CD4-positive, alpha-beta T cell treated with Interleukin-2 at 100 ng/mL for 4 hours (primary cell): ENCODE data around the gene TTC28.

Source experiments
- DNase-seq: peaks from one replicate; pipeline ENCODE4 v3.0.0-alpha.2; 2020; ENCODE audit warnings: low spot score

The TTC28 gene

DNA sequence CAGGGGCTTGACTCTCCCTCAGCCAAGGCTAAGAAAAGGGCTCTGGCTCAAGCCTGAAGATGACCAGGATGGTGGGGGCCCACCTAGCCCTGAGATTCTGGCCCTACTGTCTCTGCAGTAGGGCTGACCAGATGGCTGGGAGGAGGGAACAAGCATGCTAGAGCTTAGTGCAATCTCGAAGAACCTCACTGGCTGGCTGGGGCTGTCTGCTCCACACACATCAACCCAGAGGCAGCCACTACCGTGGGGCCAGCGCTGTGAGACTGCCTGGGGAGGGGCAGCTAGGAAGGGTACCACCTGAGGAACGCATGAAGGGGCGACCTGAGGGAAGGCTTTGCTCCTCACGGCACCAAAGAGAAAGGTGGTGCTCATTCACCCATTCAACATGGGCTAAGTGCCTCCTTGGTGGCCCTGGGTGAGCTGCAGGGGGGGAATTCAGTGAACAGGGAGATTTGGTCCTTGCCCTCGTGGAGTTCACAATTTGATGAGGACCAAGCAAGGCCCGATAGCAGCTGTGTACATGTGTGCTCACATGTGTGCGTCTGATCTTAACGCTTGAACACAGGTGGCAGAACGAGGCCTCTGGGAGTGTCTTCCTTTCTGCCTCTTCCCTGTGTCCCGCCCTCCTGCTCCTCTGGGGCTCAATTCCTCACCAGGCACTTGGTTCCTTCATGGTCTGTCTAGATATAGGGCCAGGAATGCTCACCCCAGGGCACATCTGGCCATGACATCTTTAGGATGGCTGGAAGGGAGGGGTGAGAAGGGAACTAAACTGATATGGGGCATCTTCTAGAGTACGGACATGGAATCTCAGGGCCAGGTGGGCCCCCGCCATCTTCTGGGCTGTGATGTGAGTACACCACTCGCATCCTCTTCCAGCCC is 658.3 kb downstream of the TTC28 start:
- no peak for DNase-seq

DNA sequence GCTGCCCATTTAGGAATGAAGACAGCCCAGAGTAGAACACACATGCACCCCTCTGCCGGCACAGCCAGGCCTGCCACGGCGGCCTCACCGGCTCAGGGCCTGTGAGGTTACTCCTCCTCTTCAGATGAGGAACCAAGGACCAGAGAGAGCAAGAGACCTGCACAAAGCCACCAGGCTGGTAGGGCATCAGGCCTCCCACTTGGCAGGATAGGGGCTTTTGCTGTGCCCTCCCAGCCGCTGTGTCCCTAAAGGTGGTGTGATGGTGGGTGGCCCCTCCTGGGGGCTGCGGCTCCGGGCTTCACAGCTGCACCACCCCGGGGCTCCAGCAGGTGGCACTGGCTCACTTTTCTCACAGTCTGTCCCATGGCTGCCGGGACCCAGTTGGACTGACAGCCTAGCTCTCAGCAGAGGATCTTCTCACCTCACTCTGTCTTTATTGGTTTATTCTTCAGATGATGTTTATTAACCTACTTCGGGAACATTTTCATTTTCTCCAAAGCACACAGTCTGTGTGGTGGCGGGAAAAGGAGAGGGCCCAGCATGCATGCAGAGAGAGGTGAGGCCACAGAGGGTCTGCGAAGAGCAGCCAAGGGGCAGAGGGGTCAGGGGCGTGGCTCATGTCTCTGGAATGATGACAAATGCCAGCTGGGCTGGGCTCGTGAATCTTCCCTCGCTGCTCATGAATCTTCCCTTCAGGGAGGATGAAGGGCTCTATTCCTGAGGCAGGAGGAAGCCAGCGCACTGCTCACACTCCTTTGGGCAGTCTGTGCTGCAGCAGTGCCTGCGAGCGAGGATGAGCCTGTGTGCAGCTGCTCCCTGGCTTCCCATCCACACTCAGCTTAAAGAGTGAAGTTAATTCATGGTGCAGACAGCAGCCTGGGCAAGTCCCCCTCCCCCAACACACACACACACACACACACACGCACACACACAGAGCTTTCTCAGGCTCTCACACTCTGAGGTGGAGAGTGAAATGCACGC is 659.5 kb downstream of the TTC28 start:
- peak; percentile 50 for DNase-seq

DNA sequence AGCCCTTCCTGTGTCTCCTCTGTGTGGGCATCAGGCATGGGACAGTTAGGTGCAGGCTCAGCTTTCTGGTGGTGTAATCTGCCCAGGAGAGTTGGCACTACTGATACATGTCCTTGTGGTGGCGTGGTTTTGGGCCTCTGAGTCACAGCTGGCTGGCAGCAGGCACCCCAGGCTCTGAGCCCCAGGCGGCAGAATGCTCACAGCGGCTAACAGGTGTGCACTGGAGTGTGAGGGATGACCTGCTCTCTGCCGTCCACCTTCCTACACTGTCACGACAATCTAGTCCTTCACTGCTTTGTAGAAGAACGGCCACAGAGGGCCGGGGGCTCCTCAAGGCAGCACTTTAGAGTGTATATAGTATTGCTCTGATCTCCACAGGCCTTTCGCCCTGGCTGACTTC is 660.3 kb downstream of the TTC28 start:
- no peak for DNase-seq

DNA sequence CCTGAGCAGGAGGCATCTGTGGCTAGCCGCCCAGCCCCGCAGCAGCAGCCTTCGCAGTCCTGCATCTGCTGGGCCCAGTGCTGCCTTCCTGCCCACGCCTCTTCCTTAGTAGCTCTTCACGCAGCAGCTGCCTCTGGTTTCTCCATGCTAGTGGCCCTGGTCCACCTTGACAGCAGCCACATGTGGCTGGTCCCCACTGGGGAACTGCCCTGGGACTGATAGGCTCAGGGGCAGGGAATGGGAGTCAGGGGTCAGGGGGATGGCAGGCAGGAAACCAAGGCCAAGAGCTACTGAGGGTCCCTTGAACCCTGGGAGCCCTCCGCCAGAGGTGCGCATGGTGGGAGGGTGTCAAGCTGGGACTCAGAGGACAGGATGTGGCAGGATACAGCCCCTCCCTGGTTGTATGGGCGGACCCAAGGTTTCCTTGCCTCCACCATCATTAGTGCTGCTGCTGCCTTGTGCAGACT is 661.1 kb downstream of the TTC28 start:
- no peak for DNase-seq

DNA sequence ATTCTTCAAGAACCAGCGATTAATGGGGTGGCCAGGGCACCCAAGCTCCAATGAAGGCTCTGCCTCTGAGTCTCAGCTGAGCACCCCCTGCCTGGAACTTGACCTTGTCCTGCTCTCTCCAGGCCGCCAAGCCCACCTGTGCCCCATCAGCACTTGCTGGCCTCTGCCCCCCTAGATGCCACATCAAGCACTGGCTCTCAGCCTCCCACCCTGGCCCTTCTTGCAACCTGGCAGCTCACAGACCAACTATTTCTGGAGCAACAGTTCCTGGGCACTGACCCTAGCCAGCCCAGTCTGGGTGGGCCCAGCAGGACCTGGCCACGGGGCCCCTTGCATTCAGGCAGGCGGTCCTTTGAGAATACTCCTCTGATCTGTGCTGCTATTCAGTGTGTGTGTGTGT is 661.8 kb downstream of the TTC28 start:
- no peak for DNase-seq

DNA sequence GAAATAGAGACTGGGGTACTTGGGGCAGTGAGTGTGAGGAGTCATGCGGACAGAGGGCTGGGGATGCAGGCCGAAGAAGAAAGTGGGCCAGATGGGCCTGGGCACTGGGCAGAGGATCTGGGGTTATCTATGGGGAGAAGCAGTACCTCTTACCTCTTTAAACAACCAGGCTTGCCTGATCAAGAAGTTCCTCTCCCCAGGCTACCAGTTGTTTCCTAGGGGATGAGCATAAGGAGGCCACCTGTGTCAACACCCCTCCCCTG is 662.2 kb downstream of the TTC28 start:
- no peak for DNase-seq

DNA sequence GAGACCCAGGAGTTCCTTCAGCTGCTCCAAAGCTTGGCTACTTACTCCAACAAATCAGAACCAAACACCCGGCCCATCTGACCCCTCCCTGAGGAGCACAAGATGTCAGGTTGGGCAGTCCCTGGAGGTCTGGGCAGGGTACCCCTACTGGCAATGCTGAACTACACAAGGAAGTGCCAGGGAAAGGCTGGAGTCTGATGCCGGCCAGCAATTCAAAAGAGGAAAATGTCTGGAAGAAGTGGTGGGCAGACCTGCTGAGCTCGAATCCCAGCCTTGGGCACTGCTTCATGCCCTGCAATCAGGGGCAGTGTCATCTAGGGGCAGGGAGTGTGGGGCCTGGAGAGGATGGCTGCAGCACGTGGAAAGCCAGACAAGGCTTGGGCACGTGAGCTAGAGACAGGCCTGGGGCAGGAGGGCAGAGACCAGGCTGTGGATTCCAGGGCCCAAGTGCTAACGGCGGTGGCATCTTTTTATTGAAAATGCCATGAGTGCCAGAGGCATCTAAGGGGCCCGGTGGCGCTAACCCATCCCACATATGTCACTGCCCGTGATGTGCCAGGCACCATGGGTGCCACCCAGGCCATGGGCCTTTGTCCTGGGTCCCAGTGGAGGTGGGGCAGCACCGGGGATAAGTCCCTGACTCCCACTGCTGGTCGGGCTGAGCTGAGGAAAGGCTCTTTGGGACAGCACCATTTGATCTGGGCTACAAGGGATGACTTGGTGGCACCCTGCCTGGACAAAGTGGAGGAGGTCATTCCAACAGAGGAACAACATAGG is 662.7 kb downstream of the TTC28 start:
- no peak for DNase-seq

DNA sequence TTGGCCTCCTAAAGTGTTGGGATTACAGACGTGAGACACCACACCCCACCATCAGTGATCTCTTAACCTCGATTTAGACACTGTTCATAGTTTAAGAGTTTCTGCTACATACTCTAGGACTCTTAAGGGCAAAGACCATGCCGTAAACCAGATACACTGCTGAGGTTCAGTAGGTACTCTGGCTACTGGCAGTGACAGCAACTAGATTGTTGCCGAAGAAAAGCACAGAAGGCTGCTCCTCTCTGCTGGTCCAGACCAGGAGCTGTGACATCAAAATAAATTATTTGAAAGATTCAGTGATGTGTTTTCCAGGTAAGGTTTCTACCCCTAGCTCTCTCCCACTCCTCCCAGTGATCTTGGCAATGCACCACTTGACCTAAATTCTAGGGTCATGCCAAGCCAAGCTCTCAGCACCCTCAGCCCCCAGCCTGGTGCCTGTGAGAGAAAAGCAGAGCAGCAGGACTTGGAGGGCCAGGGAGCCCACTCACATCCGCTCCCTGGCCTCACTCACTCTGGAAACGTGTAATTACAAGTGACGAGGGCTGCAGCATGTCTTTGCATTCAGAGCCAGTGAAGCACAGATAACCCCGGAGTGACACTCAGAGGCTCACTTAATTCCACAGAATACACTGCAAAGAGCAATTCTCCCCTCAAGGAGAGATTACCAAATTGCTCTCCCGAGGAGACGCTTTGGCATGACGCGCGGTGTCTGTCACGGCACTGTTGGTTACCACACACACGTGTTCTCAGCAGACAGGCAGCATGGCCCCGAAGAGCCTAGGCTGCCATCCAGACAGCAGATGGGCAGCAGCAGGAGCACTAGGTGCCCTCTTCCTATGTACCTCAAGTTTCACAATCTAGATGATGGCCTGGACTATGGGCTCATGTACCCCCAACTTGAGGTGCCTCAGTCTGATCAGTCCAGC is 663.7 kb downstream of the TTC28 start:
- no peak for DNase-seq

DNA sequence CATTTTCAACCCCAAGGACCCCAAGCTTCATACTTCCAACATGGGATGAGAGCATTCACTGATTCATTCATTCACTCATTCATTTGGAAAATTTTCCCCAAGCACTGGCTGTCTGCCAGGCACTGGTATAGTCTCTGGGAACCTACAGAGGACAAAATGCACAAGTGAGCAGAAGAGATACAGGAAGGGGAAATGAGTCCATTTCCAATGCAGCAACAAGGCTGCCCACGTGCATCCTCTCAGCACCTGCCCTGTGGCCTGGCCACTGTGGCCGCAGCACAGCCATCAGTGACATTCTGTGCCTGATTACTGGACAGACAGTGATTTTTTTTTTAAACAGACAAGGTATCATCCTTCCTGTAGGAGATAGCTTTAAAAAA is 664.6 kb downstream of the TTC28 start:
- no peak for DNase-seq

DNA sequence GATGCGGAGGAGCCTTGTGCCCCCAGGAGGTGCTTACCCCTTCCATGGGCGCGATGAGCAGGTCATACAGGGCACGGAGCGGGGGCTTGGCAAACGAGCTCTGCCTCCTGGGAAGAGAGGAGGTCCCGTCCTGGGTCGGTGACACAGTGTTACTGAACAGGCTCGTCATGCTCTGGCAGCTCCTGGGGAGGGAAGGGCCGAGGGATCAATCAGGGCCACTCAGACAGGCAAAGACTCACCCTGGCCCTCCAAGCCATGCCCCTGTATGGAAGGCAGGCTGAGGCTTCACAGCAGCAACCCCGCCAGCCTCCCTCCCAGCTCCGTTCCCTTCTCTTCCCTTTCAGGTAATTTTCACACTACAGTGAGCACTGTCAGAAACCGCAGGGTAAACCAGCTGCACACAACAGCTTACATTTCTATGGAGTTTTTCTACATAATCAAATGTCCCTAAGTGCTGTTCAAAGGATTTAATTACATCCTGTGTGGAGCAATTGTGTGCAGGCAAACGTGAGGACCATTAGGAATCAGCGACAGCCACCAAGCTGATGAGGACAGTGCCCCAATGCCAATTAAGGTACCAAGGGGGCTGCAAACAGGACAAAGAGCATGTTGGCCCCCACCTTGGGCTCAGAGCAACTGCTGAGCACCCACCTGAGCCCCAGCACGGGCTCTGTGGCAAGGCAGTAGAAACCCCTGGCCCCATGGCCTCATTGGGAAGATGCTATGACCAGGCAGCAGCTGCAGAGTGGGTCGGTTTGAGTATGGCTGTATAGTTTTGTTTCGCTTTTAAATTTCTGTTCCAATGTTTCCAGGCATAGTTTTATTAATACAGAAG is 665.2 kb downstream of the TTC28 start:
- DNase-seq, result no peak

DNA sequence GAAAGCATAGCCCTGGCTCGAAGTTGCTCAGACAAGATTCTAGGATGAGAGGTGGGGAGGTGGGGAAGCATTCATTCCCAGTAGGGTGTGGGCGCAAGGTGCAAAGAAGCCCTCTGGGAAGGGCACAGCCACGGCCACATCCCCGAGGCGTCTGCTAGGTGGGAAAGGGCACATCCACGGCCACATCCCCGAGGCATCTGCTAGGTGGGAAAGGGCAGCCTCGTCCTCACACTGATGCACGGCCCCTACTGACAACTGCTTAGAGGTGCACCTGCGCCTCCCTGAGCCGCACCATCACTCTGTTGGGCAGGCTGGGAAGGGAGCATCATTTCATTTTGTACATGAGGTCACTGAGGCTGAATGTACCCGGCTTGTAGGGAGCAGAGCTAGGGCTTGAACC is 666.0 kb downstream of the TTC28 start:
- no peak for DNase-seq

DNA sequence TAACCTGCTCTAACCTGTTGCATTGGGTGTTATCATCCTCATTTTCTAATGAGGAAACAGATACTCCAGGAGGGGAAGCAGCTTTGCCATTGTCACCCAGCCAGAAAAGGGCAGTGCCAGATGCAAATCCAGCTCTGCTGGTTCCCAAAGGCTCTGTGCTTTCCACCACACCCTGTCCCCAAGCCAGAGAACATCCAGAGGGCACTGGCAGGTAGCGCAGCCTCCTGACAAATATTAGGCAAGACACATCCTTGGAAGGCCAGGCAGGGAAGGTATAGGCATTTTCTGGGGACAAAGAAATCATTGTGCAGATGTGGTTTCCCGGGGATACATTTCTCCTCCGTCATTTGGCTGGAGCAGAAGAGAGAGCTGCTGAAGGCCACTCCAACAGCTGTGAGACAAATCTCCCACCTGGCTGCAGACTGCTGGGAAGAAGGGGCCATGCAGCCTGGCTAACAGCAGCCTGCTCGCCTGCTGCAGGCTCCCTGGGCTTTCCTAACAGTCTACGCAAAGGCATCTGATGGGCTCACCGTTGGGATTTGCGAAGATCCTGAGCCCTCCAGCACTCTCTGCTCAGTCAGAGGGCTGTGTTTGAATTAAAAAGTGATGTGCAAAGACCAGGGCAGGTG is 666.7 kb downstream of the TTC28 start:
- no peak for DNase-seq

DNA sequence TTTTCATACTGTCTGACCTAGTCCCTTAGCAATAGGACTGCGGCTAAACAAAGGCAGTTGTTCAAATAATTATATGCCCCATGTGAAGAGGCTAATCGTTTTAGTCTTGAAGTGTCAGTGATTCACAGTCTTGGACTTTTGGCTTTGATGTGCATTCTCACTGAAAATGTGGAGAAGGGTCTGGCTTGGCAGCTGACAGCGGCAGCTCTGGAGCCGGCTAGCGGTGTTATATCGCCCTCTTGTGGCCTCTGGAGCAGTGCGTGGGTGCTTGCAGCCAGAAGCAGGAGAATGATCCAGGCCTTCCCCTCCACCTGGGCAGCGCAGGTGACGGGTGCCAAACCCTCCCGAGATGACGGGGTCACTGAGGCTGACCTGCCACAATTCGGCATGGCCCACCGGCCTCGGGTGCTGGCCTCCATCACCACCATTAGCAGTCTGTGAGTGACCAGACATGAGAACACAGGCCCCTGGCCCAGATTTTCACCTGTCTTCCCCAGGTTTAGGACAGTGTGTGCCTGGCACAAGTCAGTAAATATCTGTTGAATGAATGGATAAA is 670.3 kb downstream of the TTC28 start:
- peak; percentile 70 for DNase-seq

DNA sequence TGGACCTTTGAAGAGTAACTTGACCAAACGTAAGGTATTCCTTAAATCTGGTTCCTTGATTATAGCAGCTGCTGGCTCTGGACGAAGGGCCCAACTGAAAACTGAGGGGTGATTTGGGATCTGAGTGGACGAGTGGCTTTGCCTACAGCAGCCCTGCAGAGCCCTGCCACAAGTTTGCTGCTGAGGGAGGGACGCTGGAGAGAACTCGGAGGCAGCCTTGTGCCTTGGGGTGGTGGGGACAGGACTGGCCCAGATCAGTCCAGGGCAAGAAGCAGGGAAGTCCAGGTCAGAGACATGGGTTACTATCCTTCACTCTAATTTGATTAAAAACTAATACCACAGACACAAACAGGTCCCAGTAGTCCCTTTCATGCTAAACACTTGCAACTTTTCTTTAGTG is 671.0 kb downstream of the TTC28 start:
- no peak for DNase-seq

DNA sequence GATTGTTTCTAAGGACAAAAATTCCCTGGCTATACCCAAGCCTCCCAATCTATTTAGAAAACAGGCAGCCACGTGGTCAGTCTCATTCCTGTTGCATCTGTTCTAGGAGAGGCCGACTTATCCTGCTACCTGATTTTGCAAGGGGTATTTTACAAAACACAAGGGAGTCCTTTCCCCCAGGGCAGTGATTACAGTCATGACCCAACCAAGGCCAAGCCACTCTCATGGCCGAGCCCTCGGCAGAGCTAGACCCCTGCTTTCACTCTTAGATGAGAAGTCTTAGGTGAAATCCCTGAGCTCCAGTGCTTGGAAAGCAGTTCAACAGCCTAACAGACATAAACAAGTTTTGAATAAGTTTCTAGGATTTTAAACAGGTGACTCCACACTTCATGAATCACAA is 671.6 kb downstream of the TTC28 start:
- DNase-seq, result no peak

DNA sequence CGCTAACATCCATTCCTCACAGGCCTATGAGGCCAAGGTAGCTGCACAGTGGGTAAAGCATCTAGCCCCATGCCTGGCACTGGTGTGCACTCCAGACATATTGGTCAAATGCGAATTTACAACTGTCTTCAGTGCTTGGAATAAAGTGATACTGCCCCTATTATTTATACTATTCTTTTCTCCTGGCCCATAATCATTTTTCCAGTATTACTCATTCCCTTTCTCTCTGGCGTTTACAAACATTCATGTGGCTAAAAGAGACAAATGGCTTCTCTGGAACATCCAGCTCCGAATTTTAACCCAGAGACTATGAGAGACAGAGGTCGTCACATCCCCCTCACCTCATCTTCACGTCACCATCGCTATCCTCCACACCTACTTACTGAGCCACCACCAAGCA is 673.4 kb downstream of the TTC28 start:
- no peak for DNase-seq

DNA sequence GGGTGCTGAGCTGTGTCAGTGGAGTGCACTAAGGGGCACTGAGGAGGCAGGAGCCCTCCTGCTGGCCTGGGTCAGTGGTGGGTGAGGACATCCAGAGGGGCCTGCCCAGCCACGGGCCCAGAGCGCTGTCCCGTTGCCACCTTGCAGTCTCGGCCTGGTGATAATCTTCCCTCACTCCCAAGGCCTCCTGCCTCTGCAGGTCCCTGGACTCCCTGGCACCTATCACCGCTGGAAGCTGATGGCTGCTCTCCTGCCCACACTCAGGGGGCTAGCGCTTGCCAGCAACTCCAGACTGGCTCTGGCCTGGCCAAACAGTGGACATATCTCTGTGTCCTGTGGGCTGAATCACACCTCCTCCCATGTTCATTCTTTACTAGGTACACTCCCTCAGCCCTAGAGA is 674.1 kb downstream of the TTC28 start:
- DNase-seq, result no peak

DNA sequence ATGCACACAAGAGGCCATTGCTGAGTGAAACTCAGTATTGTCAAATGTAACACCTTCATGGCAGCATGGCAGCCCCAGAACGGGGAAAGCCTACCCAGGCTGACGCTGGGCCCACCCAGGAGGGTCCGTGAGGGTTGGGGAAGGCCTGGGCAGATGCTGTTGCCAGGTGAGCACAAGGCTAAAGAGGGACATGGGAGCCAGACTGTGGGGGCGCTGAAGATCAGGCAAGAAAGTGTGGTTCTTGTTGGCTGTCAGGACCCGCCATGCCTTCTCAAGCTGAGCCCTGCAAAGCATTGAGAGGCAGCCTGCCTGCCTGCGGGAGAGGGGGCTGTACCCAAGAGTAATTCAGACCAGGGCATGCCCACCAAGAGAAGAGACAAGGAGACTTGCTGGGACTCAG is 675.6 kb downstream of the TTC28 start:
- DNase-seq, result no peak

DNA sequence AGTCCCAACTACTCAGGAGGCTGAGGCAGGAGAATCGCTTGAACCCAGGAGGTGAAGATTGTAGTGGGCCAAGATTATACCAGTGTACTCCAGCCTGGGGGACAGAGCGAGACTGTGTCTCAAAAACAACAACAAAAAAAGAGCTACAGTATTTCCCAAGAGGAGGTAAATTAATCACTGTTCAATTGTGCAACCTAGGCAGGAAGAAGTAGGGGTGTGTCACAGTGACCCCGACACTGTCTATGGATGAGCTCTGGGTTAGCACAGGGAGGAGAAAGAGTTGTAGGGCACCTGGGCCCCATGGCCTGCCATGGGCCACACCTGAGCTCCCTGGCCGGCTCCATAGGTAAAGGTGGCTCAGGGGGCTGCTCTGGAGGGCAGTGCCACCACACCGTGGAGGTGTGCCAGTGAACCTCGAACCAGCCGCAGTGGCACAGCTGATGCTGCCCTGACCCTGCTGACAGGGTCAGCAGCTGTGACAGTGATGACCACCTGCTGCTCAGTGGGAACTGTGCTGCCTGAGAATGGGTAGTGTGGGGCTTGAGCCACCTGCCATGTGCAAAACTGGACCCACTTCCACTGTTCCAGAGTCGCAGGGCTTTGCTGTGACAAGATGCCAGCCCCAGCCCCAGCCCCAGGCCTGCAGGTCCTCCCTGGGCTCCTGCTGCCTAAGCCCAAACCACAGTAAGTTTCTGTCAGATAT is 676.6 kb downstream of the TTC28 start:
- no peak for DNase-seq
